Forelimb muscle (tissue), 1 donor: Measurements from ENCODE around the gene G6PC3. TPM values are rescaled to one million over a fixed set of nuclear protein-coding genes. Genes with fewer than 3 reads are reported as not detected.

ENCODE experiments used
- DNase-seq: peaks from one replicate; pipeline ENCODE4 v3.0.0-alpha.2; 2013; ENCODE audit warnings: low read depth
- polyA plus RNA-seq: library from polyadenylated mRNA; unstranded; fragments of 120-200 nt; gene quantifications from one replicate; pipeline ENCODE4 v1.2.1, GENCODE V29; 2013; ENCODE audit not compliant: insufficient read length

Gene G6PC3
- polyA plus RNA-seq, 1 donor = 35.0 TPM

DNA sequence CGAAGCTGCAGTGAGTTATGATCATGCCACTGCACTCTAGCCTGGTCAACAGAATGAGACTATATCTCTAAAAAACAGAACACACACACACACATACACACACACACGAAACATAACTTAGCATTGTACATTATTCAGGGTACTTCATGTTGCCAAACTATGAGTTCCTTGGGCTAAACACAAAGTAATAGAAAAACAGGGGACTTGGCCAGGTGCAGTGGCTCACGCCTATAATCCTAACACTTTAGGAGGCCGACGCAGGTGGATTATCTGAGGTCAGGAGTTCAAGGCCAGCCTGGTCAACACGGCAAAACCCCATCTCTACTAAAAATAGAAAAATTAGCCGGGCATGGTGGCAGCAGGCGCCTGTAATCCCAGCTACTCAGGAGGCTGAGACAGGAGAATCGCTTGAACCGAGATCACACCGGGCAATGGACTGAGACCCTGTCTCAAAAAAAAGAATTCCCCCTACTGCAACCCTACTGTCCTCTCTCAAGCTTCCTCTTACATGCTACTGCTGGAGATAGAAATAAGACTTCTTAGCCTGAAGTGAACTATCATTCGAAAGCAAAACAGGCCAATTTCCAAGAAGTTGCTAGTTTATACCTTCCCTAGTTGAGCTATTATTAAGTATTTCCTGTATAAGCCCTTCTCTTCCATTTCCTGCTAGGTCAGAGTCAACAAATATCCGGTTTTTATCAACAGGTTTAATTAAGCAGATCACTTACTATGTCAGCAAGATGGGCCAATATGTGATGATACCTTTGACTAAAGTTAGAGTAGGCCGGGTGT is 11.2 kb upstream of the G6PC3 start:
- no peak for DNase-seq

DNA sequence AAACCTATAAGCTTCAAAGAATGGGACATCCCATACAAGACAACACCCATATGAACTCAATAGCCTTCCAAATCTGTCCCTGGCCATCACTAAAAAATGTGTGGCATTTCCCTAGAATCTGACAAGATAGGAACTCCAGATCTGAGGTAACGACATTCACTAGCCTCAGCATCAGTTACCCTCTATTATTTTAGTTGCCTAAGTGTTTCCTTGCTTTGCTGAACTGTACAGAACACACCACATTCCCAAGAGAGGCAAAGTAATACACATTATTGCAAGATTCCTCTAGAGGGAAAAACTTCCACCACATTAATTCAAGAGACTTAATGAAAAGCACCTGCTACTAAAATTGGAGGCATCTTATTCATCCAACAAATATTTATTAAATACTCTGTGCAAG is 9.1 kb upstream of the G6PC3 start:
- no peak for DNase-seq

DNA sequence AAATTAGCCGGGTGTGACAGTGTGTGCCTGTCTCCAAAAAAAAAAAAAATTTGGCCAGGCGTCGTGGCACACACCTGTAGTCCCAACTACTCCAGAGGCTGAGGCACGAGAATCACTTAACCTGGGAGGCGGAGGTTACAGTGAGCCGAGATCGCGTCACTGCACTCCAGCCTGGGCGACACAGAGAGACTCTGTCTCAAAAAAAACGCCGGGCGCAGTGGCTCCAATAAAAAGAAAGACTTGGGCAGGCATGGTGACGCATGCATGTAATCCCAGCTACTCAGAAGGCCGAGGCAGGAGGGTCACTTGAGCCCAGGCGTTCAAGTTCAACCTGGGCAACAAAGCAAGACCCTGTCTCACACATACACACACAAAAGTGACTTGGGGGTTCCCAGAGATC is 7.7 kb upstream of the G6PC3 start:
- DNase-seq = no peak

DNA sequence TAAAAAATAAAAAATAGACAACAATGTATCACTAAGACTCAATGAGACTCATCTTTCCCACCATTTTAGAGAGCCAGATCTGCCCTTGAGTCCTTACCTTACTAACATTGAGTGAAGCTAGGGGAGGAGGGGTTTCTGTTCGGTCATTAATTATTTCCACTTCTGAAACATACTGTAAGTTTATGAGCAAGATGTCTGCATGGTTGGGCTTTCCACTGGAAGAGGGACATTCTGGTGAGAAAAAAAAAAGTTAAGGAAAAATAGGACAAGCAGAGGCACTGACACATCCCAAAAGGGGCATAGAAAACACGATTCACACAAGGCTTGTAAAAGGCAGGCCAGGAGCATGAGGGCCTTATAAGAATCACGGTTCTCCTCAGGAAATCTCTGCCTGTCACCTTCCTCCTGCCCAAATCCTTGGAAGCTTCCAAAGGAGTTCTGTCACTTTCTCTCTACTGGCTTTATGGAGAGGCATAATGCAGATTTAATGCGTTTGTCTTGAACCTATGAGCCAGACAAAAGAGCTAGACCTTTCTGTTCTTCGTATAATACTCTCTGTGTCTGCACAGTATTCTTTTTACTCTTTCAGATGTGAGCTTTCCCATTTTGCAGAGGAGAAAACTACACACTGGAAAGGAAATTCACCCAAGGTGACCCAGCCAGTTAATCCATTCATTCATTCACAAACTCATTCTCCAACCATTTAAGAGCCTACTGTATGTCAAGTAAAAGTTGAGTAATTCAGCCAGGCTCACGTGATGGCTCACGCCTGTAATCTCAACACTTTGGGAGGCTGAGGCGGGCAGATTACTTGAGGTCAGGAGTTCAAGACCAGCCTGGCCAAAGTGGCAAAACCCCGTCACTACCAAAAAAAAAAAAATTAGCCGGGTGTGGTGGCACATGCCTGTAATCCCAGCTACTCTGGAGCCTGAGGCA is 6.6 kb upstream of the G6PC3 start:
- DNase-seq = no peak

DNA sequence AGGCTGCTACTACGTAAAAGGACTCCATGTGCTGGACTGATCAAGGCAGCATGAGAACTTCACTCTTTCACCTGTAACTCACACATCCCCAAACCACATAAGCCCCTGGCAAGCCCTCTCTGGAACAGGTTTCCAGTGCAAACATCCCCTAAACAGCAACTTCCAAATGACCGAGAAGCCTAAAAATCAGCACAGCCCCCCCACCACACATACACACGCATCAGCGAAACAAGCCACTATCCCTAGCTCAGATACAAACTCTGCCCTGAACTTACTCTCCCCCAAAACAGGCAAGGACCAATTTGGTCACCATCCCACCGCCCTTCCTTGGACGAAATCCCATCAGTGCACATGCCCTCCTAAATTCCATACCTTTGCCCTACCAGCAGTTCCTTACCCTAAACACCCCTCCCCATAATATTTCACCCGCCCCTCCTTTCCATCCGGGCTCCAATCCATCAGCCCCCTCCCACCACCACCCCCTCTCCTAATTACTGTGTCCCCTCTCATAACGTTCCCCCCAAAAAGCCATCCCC is 4.8 kb upstream of the G6PC3 start:
- no peak for DNase-seq

DNA sequence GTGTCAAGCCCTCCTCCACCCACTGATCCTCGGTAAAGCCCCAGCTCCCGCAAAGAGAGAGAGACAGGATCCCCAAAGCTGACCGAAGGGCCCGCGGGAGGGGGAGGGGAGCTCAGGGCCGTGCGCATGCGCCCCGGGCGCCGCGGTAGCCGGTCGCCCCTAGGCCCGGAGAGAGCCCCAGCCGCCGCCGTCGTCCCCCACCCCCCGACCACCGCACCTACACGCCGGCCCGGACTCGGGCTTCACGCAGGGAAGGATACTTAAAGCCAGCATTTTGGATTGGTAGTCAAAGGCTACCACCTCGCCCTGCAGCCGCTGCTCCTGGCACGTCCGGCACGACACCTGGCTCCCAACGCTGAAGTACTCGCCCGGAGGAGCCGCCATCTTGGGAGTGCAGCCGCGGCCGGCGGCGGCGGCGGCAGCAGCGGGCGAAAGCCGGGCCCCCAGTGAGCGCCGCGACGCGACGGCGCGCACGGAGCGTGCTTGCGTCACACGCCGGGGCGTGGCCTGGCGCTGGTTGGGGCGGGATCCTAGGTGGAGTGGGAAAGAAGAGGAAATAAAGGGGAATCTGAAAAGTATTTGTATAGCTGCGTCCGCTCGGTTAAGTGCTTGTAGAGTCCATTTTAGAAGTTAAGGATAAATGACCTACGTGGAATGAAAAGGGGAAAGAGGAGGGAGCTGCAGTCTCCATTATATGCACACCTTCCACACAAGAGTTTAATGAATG is 4.2 kb upstream of the G6PC3 start, which contains the start of gene LSM12:
Gene LSM12, minus strand, starts transcription at position 468 of the 727 bp plus-strand sequence. Its CDS starts 84 bp downstream, at position 384.
- DNase-seq = peak; percentile 75

DNA sequence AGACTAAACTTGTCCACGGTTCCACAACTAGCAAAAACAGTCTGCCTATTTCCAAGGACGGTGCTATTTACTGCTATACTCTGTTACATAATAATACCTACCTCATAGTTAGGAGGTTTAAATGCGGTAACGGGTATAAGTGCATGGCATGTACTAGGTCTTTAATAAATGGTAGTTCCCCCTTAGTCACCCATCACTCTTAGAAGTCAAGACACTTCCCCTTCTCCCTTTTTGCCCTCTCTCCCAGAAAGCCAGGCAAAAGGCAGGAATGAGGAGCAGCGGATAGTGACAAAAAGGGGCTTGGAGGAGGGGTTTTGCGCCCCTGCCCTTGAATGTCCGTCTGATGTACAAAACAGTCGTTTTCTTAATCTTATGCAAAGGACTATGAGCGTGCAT is 3.0 kb upstream of the G6PC3 start:
- DNase-seq = no peak

DNA sequence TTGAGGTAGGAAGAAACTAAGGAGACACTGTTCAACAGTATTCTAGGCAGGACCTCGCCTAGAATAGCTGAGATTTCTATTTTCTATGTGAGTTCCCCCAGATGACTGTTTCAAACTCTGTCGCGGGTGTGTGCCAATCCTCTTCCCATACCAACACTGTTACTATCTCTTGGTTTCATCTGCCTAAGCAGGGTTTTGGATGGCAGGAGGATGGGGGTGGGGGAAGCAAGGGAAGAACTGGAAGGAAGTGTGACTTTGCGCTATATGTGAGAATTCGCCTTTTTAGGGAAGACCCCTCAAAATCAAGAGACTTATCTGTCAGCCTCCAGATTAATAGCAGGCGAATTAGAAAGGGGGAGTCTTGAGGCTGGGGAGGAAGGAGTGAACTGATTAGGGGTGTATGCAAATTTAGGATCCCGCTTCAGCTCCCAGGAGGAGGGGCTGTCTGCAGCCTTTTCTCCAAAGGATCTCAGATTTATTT is 521 bp upstream of the G6PC3 start:
- no peak for DNase-seq

DNA sequence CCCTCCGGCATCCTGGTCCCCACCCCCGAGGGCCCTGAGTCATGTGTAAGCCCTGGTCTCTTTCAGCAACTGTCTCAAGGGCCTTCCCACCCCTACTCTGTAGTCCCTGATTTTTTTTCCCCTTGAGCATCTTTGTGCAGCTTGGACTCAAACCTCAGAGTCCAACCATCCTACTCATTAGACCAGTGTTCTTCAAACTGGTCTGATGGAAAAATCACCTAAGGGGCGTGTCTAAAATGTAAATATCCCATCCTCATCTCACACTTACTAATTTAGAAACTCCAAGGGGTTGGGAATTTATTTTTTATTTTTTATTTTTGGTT is 624 bp downstream of the G6PC3 start:
- no peak for DNase-seq

DNA sequence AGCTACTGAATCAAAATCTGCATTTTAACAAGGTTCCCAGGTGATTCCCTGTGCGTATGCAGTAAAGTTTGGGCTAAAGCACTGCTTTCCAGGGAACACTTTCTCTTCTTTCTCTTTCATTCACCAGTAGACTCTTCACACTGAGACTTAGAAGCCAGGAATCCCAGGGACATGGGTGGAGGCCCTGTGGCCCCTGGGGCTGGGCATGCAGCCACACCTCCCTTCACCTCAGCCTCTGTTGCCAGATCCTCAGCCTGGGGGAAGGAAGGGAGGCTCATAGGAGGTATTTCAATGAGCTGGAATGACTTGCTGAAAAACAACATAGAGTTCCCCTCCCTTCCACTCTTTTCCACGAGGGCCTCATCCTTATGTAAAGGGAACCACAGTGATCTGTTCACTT is 1.2 kb downstream of the G6PC3 start:
- DNase-seq = no peak

DNA sequence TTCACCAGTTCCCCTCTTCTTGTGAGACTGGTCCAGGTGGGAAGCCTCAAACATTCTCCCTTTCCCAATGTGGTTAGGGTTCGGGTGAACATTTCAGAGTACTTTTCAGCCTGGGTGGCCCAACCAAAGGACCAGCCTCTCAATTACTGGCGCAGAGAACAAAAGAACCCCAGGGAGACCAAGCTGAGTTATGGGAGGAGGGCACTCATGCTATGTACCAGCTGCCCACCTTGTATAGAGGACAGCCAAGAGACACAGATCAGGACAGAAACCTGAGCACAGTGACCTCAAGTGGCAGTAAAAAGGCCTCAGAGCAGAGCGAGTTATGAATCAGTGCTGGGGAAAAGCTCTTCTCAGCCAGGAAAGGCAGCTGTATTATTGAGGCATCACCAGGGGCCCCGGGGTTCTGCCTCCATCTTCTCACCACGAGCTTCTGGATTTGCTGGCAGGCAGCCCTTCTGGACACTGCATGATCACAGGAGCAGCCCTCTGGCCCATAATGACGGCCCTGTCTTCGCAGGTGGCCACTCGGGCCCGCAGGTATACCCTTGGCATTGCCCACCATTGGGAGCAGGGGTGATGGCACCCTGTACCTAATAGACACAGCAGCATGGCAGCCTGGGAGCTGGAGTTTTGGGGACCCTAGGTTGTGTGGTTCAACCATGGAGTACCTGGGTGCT is 3.8 kb downstream of the G6PC3 start:
- DNase-seq = no peak

DNA sequence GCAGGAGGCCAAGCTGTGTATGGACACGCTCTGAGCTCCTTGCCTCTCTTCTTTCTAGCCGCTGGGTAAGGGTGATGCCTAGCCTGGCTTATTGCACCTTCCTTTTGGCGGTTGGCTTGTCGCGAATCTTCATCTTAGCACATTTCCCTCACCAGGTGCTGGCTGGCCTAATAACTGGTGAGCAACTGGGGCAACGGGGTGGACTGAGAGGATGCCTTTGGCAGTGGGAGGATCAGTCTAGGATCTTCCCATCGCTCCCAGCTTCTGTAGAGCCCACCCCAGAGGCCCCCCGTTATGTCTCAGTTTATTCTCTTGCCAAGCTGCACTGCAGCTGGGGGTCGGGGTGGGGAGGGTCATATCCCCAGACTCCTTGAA is 4.4 kb downstream of the G6PC3 start:
- DNase-seq = no peak

DNA sequence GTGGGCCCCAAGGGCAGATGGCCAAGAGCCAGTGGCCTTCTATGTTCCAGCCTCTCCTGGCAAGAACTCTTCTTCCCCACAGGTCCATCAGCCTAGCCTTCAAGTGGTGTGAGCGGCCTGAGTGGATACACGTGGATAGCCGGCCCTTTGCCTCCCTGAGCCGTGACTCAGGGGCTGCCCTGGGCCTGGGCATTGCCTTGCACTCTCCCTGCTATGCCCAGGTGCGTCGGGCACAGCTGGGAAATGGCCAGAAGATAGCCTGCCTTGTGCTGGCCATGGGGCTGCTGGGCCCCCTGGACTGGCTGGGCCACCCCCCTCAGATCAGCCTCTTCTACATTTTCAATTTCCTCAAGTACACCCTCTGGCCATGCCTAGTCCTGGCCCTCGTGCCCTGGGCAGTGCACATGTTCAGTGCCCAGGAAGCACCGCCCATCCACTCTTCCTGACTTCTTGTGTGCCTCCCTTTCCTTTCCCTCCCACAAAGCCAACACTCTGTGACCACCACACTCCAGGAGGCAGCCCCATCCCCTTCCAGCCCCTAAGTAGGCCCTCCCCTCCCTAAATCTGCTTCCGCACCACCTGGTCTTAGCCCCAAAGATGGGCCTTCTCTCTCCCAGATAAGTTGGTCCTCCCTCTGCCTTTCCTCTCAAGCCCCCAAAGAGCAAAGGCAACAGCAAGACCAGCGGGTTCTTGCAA is 5.2 kb downstream of the G6PC3 start:
- DNase-seq = no peak

DNA sequence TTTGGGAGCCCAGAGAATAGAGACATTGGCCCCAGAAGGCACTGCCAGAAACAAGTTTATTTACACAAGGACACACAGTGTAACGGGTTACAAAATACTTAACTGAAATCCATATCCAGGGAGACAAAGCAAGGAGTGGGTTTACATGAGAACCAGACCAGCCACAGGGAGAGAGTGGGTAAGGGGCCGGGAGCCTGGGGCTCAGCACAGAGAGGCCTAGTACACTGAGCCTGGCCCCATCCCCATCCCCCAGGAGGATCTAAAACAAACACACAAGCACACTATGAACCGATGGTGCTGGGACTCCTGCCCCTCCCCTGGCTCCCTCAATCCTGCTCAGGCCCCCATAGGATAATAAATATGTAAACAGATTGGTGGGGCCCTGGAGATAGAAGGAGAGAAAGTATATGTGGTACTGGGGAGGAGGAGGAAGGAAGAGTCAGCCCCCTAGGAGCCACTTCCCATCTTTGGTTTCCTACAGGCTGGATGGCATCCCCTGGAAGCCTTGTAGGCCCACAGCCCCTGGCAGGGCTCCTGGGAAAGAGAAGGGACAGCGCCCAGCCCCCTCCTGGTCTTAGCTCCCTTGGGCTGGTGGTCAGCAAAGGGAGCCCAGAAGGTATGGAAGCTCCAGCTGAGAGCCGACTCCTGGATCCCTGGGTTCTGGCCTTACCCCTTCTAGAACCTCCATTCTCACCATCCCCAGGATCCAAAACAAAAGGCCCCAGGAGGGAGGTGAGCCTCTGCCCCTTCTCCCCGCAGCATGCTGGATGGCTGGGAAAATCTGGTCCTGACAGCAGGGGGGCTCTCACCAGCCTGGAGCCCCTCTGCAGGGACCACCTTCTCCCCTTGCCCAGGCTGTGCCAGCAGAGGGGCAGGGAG is 6.4 kb downstream of the G6PC3 start:
- DNase-seq = no peak

DNA sequence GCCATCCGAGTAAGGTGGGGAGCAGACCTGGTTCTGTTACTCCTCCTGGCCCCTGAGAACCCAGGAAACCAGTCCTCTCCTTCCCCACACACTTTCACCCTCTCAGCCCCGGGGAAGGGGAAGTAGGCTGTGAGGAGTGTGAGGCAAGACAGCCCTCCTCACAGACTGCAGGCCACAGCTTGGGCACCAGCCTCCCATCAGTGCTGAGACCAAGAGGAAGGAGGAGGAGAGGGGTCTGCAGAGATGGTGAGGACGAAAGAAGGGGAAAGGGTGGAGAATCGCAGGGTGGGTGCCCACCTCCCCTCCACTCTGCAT is 7.0 kb downstream of the G6PC3 start:
- no peak for DNase-seq

DNA sequence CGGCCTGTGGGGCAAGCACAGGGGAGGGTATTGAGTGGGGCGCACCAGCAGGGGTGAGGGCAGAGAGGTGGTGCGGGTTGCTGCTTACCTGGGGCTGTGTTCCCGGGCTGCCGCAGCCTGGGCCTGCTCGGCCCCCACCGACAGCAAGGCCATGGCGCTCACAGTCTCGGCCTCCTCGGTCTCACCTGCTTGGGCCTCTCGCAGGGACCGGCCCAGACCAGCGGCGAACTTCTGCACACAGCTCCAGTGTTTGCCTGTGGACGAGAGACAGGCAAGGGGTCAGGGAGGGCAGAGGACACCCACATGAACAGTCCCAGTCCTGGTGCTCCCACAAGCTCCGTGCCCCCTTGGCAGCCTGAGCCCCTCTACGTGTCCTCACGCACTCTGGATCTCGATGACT is 7.9 kb downstream of the G6PC3 start:
- DNase-seq = no peak

DNA sequence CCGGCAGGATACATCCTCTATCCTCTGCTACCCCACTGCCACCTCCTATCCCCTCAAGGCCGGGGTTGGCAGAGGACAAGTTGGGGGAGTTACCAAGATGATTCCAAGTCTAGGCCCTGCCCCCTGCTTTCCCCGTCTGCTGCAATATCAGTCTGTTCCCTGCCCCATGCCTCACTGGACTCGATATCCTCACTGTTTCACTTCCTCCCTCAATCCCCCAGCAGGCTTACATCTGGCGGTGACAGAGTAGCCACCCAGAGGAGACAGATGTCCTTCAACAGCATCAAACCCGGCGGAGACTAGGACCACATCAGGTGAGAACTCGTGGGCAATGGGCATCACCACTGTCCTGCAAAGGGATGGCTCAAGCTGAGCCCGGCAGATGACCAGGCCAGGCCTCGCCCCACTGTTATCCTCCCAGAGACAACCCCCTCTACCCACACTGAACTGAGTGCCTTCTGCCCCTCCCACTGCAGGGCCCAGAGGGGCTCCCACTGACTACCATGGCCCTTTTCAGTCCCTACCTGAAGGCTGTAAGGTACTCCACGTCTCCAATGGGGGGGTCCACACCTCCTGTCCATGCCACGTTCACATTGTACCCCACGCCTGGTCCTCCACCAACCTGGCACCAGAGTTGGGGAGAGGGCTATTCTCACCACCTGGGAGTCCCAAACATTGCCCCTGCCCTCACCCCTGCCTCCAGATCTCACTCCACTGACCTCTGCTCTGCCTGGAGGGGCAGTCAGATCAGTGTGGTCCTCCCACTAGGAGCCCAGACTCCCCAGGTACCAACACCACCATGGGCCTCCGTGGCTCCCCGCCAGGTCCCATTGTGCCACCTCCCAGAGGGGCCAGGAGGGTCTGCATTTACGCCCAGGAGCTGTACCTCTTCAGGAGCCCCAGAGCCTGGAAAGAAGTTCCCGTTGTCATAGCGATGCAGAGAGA is 9.6 kb downstream of the G6PC3 start:
- DNase-seq = no peak

DNA sequence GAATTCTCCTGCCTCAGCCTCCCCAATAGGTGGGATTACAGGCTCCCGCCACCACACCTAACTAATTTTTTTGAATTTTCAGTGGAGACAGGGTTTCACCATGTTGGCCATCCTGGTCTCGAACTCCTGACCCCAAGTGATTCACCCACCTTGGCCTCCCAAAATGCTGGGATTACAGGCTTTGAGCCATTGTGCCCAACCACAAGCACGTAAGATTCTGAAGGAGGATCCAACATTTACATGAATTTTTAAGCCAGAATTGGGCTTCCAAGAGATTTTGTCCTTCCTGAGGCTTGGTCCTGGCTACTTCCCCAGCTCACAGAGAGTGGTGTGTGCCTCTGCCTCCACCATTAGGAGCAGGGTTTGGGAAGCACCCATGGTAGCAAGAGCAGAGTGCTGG is 11.1 kb downstream of the G6PC3 start:
- DNase-seq = no peak
